Measurements from ENCODE around the gene MCM7. TPM values are rescaled to one million over a fixed set of nuclear protein-coding genes. Genes with fewer than 3 reads are reported as not detected.

MCM7 gene
- total RNA-seq, 1 experiment from 2014 or later, result 387 TPM

GRCh38 chr7:100148225-100148558 lies 47.0 kb upstream of the MCM7 start:
- Histone ChIP-seq H3K4me3 (replicated peaks in 1 of 2; ENCODE audit: low read depth in 1 of 2, low read length in 2 of 2) (peak overlapping the region; percentile 94 to 99), H3K9me2 (ENCODE audit: insufficient read depth) (no peaks in the 10 kb centered on the region), H2AFZ (ENCODE audit: low read depth, low read length, poor library complexity, severe bottlenecking) (no peak overlapping the region), H3K79me2 (ENCODE audit: insufficient read depth, low read length) (peaks cover 29% of the 10 kb centered on the region), H3K9me3 (ENCODE audit: control insufficient read depth in 1 of 2, insufficient read depth in 1 of 2, low read depth in 1 of 2, low read length in 2 of 2) (no peaks in the 10 kb centered on the region), H3K4me2 (ENCODE audit: low read length) (peak overlapping the region; percentile 95), H4K20me1 (ENCODE audit: insufficient read depth) (no peaks in the 10 kb centered on the region), H3K27me3 (ENCODE audit: insufficient read depth, low read length) (no peaks in the 10 kb centered on the region), H3K36me3 (ENCODE audit: control insufficient read depth in 1 of 2, insufficient read depth in 2 of 2, low read length in 2 of 2) (no peaks in the 10 kb centered on the region; a peak in 2 of 4 replicates), H3K9ac (ENCODE audit: low read length) (peak overlapping the region; percentile 55), H3K27ac (ENCODE audit: low read depth, low read length) (peak overlapping the region; percentile 49), H3K4me1 (ENCODE audit: control insufficient read depth in 1 of 2, insufficient read depth in 2 of 2, low read length in 2 of 2) (peaks cover 9 to 21% of the 10 kb centered on the region in 2 experiments)
- ChIA-PET POLR2A (interaction anchor here (0.6 to 1.4 kb wide), 6 partner anchors 20 to 66 kb away, joined by 3 to 7 read pairs (median 3); partner anchors contain the start of genes GPC2 and STAG3), RAD21 (ENCODE audit: low non-redundant PET in 1 of 2, low total read pairs in 2 of 2, uncharacterized antibody in 2 of 2, unreplicated experiment in 2 of 2) (interaction anchor here in 1 of 2 experiments (0.6 kb wide), 1 partner anchor 14 kb away, joined by 6 read pairs; no protein-coding TSS in a partner anchor), CTCF (interaction anchor here (1.0 to 1.3 kb wide), 3 partner anchors 9 to 15 kb away, joined by 3 to 6 read pairs (median 4); no protein-coding TSS in a partner anchor)
- no peak for DNase-seq (ENCODE audit: low read depth, low spot score)
- ATAC-seq, result no peak
- BruUV-seq (replicated peaks), result TSS peak; percentile 76
- peak; percentile 2 for TF ChIP-seq TCF7L2 (IDR thresholded peaks at IDR 0.05; ENCODE audit: borderline replicate concordance, extremely low read depth, insufficient read depth, insufficient read length)
- no peak for TF ChIP-seq ZBTB33 (IDR thresholded peaks at IDR 0.05; ENCODE audit: extremely low read depth, insufficient replicate concordance, low read length)
- intact Hi-C loops (cut with micrococcal nuclease), result no loop called here

GRCh38 chr7:100147278-100147677 lies 46.1 kb upstream of the MCM7 start:
- peaks cover 9 to 21% of the 10 kb centered on the region in 2 experiments for H3K4me1 ChIP-seq (ENCODE audit: control insufficient read depth in 1 of 2, insufficient read depth in 2 of 2, low read length in 2 of 2)
- ChIA-PET POLR2A (interaction anchor here (0.6 kb wide), 1 partner anchor 45 kb away, joined by 3 read pairs; no protein-coding TSS in a partner anchor), CTCF (no interaction called here), RAD21 (ENCODE audit: low non-redundant PET in 1 of 2, low total read pairs in 2 of 2, uncharacterized antibody in 2 of 2, unreplicated experiment in 2 of 2) (no interaction called here)
- H2AFZ ChIP-seq (ENCODE audit: low read depth, low read length, poor library complexity, severe bottlenecking), result no peak overlapping the region
- H3K4me2 ChIP-seq (ENCODE audit: low read length), result no peak overlapping the region
- H3K36me3 ChIP-seq (ENCODE audit: control insufficient read depth in 1 of 2, insufficient read depth in 2 of 2, low read length in 2 of 2), result no peaks in the 10 kb centered on the region; a peak in 1 of 4 replicates
- H3K4me3 ChIP-seq (replicated peaks in 1 of 2; ENCODE audit: low read depth in 1 of 2, low read length in 2 of 2), result no peak overlapping the region
- ATAC-seq (no peak), DNase-seq (ENCODE audit: low read depth, low spot score) (no peak)
- no peaks in the 10 kb centered on the region for H3K9me3 ChIP-seq (ENCODE audit: control insufficient read depth in 1 of 2, insufficient read depth in 1 of 2, low read depth in 1 of 2, low read length in 2 of 2)
- no peaks in the 10 kb centered on the region for H3K27me3 ChIP-seq (ENCODE audit: insufficient read depth, low read length)
- peaks cover 23% of the 10 kb centered on the region for H3K79me2 ChIP-seq (ENCODE audit: insufficient read depth, low read length)
- BruUV-seq (replicated peaks), result no TSS peak
- intact Hi-C loops (cut with micrococcal nuclease), result no loop called here
- no peaks in the 10 kb centered on the region for H3K9me2 ChIP-seq (ENCODE audit: insufficient read depth)
- no peaks in the 10 kb centered on the region for H4K20me1 ChIP-seq (ENCODE audit: insufficient read depth)
- H3K9ac ChIP-seq (ENCODE audit: low read length), result no peak overlapping the region
- H3K27ac ChIP-seq (ENCODE audit: low read depth, low read length), result no peak overlapping the region
- TF ChIP-seq MAX (IDR thresholded peaks at IDR 0.05) (no peak), TCF7L2 (IDR thresholded peaks at IDR 0.05; ENCODE audit: borderline replicate concordance, extremely low read depth, insufficient read depth, insufficient read length) (no peak), CTCF (IDR thresholded peaks at IDR 0.05 in 2 of 3, conservative IDR thresholded peaks at IDR 0.05 in 1 of 3; ENCODE audit: borderline replicate concordance in 1 of 3, insufficient read depth in 1 of 3, low read depth in 2 of 3, low read length in 2 of 3) (no peak), SP1 (IDR thresholded peaks at IDR 0.05; ENCODE audit: low read depth) (no peak), SRF (IDR thresholded peaks at IDR 0.05; ENCODE audit: low read depth) (no peak), JUND (IDR thresholded peaks at IDR 0.05) (no peak), YY1 (IDR thresholded peaks at IDR 0.05; ENCODE audit: extremely low read depth, insufficient replicate concordance, low read depth, low read length) (no peak), EZH2 (IDR thresholded peaks at IDR 0.05) (no peak), CEBPB (IDR thresholded peaks at IDR 0.05; ENCODE audit: low read depth) (no peak), POLR2AphosphoS5 (IDR thresholded peaks at IDR 0.05; ENCODE audit: low read depth, low read length) (no peak), EZH2phosphoT487 (IDR thresholded peaks at IDR 0.05; ENCODE audit: borderline replicate concordance) (no peak), ELF1 (IDR thresholded peaks at IDR 0.05; ENCODE audit: borderline replicate concordance, low read depth) (no peak)

Measured in HCT116 (cell line).